Activated CD8-positive, alpha-beta T cell treated with anti-CD3 and anti-CD28 coated beads for 36 hours (primary cell): ENCODE results near the gene PCP2. TPM values are rescaled to one million over a fixed set of nuclear protein-coding genes. Genes with fewer than 3 reads are reported as not detected.
A peak's percentile ranks its signal among the peaks of the same experiment; 100 is the strongest.

Experiments used
- ATAC-seq: fragments of 200-7000 bp; cut with Tn5 transposase; one replicate; pipeline ENCODE4 v1.10.0; 2021; ENCODE audit warnings: mild to moderate bottlenecking, moderate library complexity
- CTCF ChIA-PET: fragments of 350-600 bp; sonication (Branson Sonifier 250); formaldehyde crosslinking; loops from one replicate; lab custom pipeline; 2021; ENCODE audit warnings: antibody characterized with exemption; lab: Charles Lee
- POLR2A ChIA-PET: fragments of 350-600 bp; sonication (Branson Sonifier 250); formaldehyde crosslinking; loops from one replicate; lab custom pipeline; 2021; ENCODE audit warnings: antibody characterized with exemption; lab: Charles Lee
- DNase-seq: peaks from one replicate; pipeline ENCODE4 v3.0.0-alpha.2; 2020
- H3K27ac Mint-ChIP-seq: one replicate; pipeline ENCODE4 v1.8.0; 2021; ENCODE audit warnings: mild to moderate bottlenecking, mixed read lengths
- H3K27me3 Mint-ChIP-seq: one replicate; pipeline ENCODE4 v1.8.0; 2021; ENCODE audit warnings: mixed read lengths
- H3K36me3 Mint-ChIP-seq: one replicate; pipeline ENCODE4 v1.8.0; 2021; ENCODE audit warnings: low read depth, mixed read lengths
- H3K4me1 Mint-ChIP-seq: one replicate; pipeline ENCODE4 v1.8.0; 2021; ENCODE audit warnings: low read depth, mixed read lengths
- H3K4me3 Mint-ChIP-seq: one replicate; pipeline ENCODE4 v1.8.0; 2021; ENCODE audit warnings: mild to moderate bottlenecking, moderate library complexity, mixed read lengths
- H3K9me3 Mint-ChIP-seq: one replicate; pipeline ENCODE4 v1.8.0; 2021; ENCODE audit warnings: mixed read lengths
- CTCF ChIP-seq: fragments of 200-600 bp; IDR thresholded peaks from one replicate; pipeline ENCODE4 v1.8.0; 2022; ENCODE audit warnings: antibody characterized with exemption, mild to moderate bottlenecking
- intact Hi-C: fragments of 100-400 bp; cut with micrococcal nuclease; formaldehyde crosslinking; loops from one replicate; pipeline ENCODE4 v1.10.0; 2022
- total RNA-seq, 2 experiments: library from RNA; stranded (reverse); gene quantifications; one replicate each; pipeline ENCODE4 v1.2.3, GENCODE V29; 2021

PCP2 gene
- total RNA-seq, 2 experiments from 2014 or later: 4.0 to 4.8 TPM

- Mint-ChIP-seq H3K9me3 (no peaks in the 10 kb centered on the region), H3K27ac (no peak overlapping the region), H3K27me3 (peaks cover 6% of the 10 kb centered on the region), H3K4me1 (peaks cover 12% of the 10 kb centered on the region), H3K36me3 (no peaks in the 10 kb centered on the region), H3K4me3 (no peak overlapping the region)
- no peak for TF ChIP-seq CTCF
- ATAC-seq (no peak), DNase-seq (no peak)
- intact Hi-C loops: no loop called here
- CTCF ChIA-PET: interaction anchor here (2.5 to 4.2 kb wide), 2 partner anchors 10 to 18 kb away, joined by 9 to 12 read pairs; partner anchors contain the start of gene TRAPPC5
- POLR2A ChIA-PET: no interaction called here
Measured at GRCh38 chr19:7662657-7663056, 29.1 kb upstream of the PCP2 start.

DNA sequence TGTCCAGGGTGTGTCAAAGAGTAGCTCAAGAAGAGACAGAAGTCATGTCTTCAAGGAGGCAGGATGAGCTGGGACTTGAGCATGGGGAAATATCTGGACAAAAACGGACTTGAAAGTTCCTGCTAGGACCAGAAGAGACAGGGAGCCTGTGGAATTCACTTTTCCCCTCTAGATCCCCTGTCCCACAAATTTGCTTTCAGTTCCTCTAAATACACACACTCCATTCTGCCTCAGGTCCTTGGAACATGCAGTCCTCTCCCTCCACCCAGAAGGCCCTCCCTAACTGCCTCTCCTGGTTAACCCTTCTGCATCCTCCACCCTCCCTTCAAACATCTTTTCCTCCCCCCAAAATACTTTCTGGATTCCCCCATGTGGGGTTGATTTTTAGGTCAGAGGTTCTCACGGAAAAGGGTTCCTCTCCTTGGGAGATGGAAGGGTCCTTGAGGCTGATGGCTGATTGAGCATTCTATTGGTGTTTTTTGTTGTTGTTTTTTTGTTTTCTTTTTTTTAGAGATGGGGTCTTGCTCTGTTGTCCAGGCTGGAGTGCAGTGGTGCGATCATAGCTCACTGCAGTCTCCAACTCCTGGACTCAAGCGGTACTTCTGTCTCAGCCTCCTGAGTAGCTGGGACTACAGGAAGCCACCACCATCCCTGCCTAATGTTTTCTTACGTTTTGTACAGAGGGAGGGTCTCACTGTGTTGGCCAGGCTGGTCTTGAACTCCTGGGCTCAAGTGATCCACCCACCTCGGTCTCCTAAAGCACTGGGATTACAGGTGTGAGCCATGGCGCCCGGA, 28.4 kb upstream of the PCP2 start:
- ATAC-seq: no peak
- TF ChIP-seq CTCF: no peak
- no peak overlapping the region for H3K27ac Mint-ChIP-seq
- peaks cover 3% of the 10 kb centered on the region for H3K27me3 Mint-ChIP-seq
- H3K4me1 Mint-ChIP-seq: peaks cover 19% of the 10 kb centered on the region
- no peak overlapping the region for H3K4me3 Mint-ChIP-seq
- intact Hi-C loops: no loop called here
- ChIA-PET CTCF (interaction anchor here (1.2 to 2.5 kb wide), 3 partner anchors 10 to 94 kb away, joined by 3 to 10 read pairs (median 9); partner anchors contain the start of gene TRAPPC5), POLR2A (no interaction called here)
- no peaks in the 10 kb centered on the region for H3K36me3 Mint-ChIP-seq
- no peak for DNase-seq
- no peaks in the 10 kb centered on the region for H3K9me3 Mint-ChIP-seq

- H3K4me3 Mint-ChIP-seq: peak overlapping the region; percentile 68
- DNase-seq (peak; percentile 78), ATAC-seq (peak; percentile 80)
- CTCF ChIA-PET: interaction anchor here (1.6 kb wide), 1 partner anchor 23 kb away, joined by 9 read pairs; the partner anchor contains the start of gene TRAPPC5
- POLR2A ChIA-PET: interaction anchor here (0.6 to 1.8 kb wide), 4 partner anchors 12 to 140 kb away, joined by 3 to 11 read pairs (median 4); partner anchors contain the start of gene RETN
- H3K36me3 Mint-ChIP-seq: no peaks in the 10 kb centered on the region
- peaks cover 2% of the 10 kb centered on the region for H3K27me3 Mint-ChIP-seq
- H3K27ac Mint-ChIP-seq: peak overlapping the region; percentile 78
- TF ChIP-seq CTCF: no peak
- intact Hi-C loops: no loop called here
- H3K9me3 Mint-ChIP-seq: no peaks in the 10 kb centered on the region
- H3K4me1 Mint-ChIP-seq: peaks cover 30% of the 10 kb centered on the region
Measured at GRCh38 chr19:7658219-7658686, 24.7 kb upstream of the PCP2 start.

DNA sequence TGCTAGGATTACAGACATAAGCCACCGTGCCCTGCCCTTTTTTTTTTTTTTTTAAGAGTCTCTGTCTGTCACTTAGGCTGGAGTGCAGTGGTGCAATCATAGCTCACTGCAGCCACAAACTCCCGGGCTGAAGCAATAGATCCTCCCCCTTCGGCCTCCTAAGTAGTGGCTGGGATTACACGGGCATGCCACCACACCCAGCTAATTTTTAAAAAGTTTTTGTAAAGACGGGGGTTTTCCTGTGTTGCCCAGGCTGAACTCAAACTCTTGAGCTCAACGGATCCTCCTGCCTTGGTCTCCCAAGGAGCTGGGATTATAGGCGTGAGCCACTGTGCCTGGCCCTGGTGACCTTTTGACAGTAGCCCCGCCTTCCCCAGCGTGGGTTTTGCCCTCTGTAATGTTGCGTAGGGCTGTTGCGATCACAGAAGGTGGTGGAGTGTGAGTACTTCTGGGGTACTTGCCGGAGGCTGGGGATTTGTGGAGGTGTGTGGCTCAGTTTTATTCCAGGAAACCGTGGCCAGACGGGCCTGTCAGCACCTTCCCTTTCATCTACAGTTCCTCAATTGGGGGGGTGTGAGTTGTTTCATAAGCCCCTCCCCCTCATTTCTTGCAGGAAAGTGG, 23.7 kb upstream of the PCP2 start:
- Mint-ChIP-seq H3K9me3 (no peaks in the 10 kb centered on the region), H3K27ac (peak overlapping the region; percentile 78), H3K27me3 (peaks cover 2% of the 10 kb centered on the region), H3K4me1 (peaks cover 37% of the 10 kb centered on the region), H3K4me3 (peak overlapping the region; percentile 68), H3K36me3 (no peaks in the 10 kb centered on the region)
- ChIA-PET CTCF (interaction anchor here (1.4 to 7.8 kb wide), 5 partner anchors 21 to 143 kb away, joined by 3 to 74 read pairs (median 10); partner anchors contain the start of gene TRAPPC5), POLR2A (interaction anchor here (1.5 to 1.8 kb wide), 2 partner anchors 13 to 14 kb away, joined by 3 to 11 read pairs; partner anchors contain the start of gene RETN)
- TF ChIP-seq CTCF: no peak
- intact Hi-C loops: no loop called here
- DNase-seq: peak; percentile 91
- ATAC-seq: peak; percentile 87
